K562 (cell line): ENCODE results near the gene IFITM2. TPM values are rescaled to one million over a fixed set of nuclear protein-coding genes. Genes with fewer than 3 reads are reported as not detected.

Experiments
- CBX1 ChIP-seq: sonication (generic); IDR thresholded peaks from 2 replicates; pipeline ENCODE4 v1.6.1; 2016; ENCODE audit warnings: antibody characterized with exemption, low read depth, mild to moderate bottlenecking
- CCAR2 ChIP-seq: fragments of 200-400 bp; formaldehyde crosslinking; IDR thresholded peaks from 2 replicates; pipeline ENCODE4 v1.6.1; 2017; ENCODE audit warnings: mild to moderate bottlenecking, low read depth, low read length
- CTCF ChIP-seq, 3 experiments: IDR thresholded peaks in 2 of 3; conservative IDR thresholded peaks in 1 of 3; 2 replicates each; pipeline ENCODE4 v1.5.1; 2011 to 2012; ENCODE audit warnings: low read length in 3 of 3, mild to moderate bottlenecking in 3 of 3, control low read depth in 2 of 3, improper control_type of control experiment in 1 of 3, inconsistent platforms in 1 of 3, low read depth in 1 of 3, mixed read lengths in 1 of 3, moderate library complexity in 1 of 3; ENCODE audit not compliant: insufficient read depth in 2 of 3
- DPF2 ChIP-seq: fragments of 450-650 bp; IDR thresholded peaks from 2 replicates; pipeline ENCODE4 v1.6.1; 2016
- KHSRP ChIP-seq: fragments of 450-650 bp; IDR thresholded peaks from 2 replicates; pipeline ENCODE4 v1.6.1; 2017
- RUNX1 ChIP-seq: sonication (generic); IDR thresholded peaks from 2 replicates; pipeline ENCODE4 v1.6.1; 2016; ENCODE audit warnings: antibody characterized with exemption, low read depth
- SLC30A9 ChIP-seq: fragments of 250-450 bp; sonication (Bioruptor Pico); IDR thresholded peaks from 2 replicates; pipeline ENCODE4 v1.8.0; 2022; ENCODE audit warnings: mild to moderate bottlenecking, moderate library complexity
- TCF3 ChIP-seq: sonication (generic); formaldehyde crosslinking; IDR thresholded peaks from 2 replicates; pipeline ENCODE4 v1.4.0; 2020; ENCODE audit warnings: mild to moderate bottlenecking, missing genetic modification reagents
- ZNF274 ChIP-seq: IDR thresholded peaks from 2 replicates; pipeline ENCODE4 v1.6.1; 2011; ENCODE audit warnings: low read depth, mild to moderate bottlenecking, low read length, moderate library complexity, borderline replicate concordance
- ZNF57 ChIP-seq: fragments of 450-650 bp; formaldehyde crosslinking; IDR thresholded peaks from 2 replicates; pipeline ENCODE4 v1.4.0; 2020; ENCODE audit warnings: mild to moderate bottlenecking, moderate library complexity
- polyA plus RNA-seq, 8 experiments: library from polyadenylated mRNA; depleted of rRNA in 4 of 8; stranded (reverse) in 5 of 8; unstranded in 3 of 8; fragments of >200 nt; fragmentation: Nextera tagmentation in 2 of 8; fragmentation: Illumina TruSeq in 1 of 8; extraction: Ambion mirVana in 2 of 8; extraction: Trizol in 1 of 8; gene quantifications; 2 replicates each; pipeline versions ENCODE4 v1.2.1 to v1.2.3, GENCODE V29; 2011 to 2014; ENCODE audit warnings: inconsistent platforms in 1 of 8, missing spikeins in 1 of 8
- total RNA-seq, 7 experiments: library from RNA; depleted of rRNA in 6 of 7; stranded (reverse); fragments of >200 nt in 6 of 7; fragmentation: Illumina TruSeq in 2 of 7; extraction: Trizol in 2 of 7; gene quantifications; 2 replicates each; pipeline versions ENCODE4 v1.2.1 to v1.2.3, GENCODE V29; 2011 to 2021; ENCODE audit warnings: low replicate concordance in 1 of 7
- TF ChIP-seq, protein P1 (sequence below), 2 experiments: IDR thresholded peaks; 2 replicates each; pipeline ENCODE4 v1.6.1; 2012; ENCODE audit warnings: improper control_type of control experiment in 2 of 2, low read depth in 2 of 2, low read length in 2 of 2, borderline replicate concordance in 1 of 2
- TF ChIP-seq, protein P2 (sequence below): fragments of 200-600 bp; sonication (generic); IDR thresholded peaks from one replicate; pipeline ENCODE4 v1.6.1; 2012; ENCODE audit warnings: mild to moderate bottlenecking, low read depth, low read length, inconsistent platforms

The IFITM2 gene
- total and polyA plus RNA-seq, 9 of the 15 experiments (the other 6 are each of a cell fraction or from before 2014, with no cell fraction given) = 52.8 to 4,872 (median 356) TPM

DNA sequence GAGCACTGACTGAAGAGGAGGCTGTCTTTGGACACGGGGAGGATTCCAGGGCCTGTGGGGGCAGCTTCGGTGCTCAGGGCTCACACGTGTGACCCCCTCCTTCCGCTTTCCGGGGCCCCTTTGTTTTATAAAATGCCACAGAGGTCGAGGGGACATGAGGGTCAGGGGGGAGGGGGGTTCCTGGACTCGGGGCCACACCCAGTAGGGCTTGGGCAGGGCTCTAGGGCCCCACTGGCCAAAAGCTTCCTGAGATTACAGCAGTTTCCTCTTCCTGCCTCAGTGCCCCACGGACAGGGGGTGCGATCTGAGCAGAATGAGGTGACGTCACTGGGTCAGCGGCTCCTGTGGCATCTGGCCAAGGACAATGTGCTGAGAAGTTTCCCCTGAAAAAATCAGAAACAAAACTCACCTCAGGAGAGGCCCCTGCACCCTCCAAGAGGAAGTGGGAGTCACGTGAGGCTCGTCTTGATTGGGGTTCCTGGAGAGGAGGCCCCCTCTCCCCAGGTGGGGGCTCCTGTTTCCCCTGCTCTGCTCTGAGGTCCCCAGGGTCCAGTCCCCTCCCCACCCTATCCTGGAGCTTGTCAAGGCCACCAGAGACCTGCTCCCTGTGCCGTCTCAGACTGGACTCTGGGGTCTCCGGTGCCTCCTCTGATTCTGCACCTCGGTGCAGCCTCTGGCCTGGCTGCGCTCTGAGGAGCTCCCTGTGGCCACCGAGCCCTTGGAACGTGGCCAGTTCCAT lies 19.4 kb downstream of the IFITM2 start (continued):
- TF ChIP-seq, protein P1, sequence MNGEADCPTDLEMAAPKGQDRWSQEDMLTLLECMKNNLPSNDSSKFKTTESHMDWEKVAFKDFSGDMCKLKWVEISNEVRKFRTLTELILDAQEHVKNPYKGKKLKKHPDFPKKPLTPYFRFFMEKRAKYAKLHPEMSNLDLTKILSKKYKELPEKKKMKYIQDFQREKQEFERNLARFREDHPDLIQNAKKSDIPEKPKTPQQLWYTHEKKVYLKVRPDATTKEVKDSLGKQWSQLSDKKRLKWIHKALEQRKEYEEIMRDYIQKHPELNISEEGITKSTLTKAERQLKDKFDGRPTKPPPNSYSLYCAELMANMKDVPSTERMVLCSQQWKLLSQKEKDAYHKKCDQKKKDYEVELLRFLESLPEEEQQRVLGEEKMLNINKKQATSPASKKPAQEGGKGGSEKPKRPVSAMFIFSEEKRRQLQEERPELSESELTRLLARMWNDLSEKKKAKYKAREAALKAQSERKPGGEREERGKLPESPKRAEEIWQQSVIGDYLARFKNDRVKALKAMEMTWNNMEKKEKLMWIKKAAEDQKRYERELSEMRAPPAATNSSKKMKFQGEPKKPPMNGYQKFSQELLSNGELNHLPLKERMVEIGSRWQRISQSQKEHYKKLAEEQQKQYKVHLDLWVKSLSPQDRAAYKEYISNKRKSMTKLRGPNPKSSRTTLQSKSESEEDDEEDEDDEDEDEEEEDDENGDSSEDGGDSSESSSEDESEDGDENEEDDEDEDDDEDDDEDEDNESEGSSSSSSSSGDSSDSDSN (IDR thresholded peaks at IDR 0.05; ENCODE audit: borderline replicate concordance in 1 of 2, low read depth in 2 of 2, low read length in 2 of 2) = 0 out of 4 replicates have a peak, but pooled peaks of 1 of the 2 experiments have one; percentile 43
- TF ChIP-seq ZNF57 (CRISPR knock-in tag) (no peak), CBX1 (no peak), ZNF274 (no peak), CTCF (IDR thresholded peaks at IDR 0.05 in 2 of 3, conservative IDR thresholded peaks at IDR 0.05 in 1 of 3; ENCODE audit: insufficient read depth in 2 of 3, low read depth in 1 of 3, low read length in 3 of 3) (no peak), RUNX1 (no peak), KHSRP (0 out of 2 replicates have a peak, but pooled peaks have one; percentile 10), DPF2 (0 out of 2 replicates have a peak, but pooled peaks have one; percentile 46), CCAR2 (no peak), TCF3 (CRISPR knock-in tag) (no peak), SLC30A9 (no peak)
- TF ChIP-seq, protein P2, sequence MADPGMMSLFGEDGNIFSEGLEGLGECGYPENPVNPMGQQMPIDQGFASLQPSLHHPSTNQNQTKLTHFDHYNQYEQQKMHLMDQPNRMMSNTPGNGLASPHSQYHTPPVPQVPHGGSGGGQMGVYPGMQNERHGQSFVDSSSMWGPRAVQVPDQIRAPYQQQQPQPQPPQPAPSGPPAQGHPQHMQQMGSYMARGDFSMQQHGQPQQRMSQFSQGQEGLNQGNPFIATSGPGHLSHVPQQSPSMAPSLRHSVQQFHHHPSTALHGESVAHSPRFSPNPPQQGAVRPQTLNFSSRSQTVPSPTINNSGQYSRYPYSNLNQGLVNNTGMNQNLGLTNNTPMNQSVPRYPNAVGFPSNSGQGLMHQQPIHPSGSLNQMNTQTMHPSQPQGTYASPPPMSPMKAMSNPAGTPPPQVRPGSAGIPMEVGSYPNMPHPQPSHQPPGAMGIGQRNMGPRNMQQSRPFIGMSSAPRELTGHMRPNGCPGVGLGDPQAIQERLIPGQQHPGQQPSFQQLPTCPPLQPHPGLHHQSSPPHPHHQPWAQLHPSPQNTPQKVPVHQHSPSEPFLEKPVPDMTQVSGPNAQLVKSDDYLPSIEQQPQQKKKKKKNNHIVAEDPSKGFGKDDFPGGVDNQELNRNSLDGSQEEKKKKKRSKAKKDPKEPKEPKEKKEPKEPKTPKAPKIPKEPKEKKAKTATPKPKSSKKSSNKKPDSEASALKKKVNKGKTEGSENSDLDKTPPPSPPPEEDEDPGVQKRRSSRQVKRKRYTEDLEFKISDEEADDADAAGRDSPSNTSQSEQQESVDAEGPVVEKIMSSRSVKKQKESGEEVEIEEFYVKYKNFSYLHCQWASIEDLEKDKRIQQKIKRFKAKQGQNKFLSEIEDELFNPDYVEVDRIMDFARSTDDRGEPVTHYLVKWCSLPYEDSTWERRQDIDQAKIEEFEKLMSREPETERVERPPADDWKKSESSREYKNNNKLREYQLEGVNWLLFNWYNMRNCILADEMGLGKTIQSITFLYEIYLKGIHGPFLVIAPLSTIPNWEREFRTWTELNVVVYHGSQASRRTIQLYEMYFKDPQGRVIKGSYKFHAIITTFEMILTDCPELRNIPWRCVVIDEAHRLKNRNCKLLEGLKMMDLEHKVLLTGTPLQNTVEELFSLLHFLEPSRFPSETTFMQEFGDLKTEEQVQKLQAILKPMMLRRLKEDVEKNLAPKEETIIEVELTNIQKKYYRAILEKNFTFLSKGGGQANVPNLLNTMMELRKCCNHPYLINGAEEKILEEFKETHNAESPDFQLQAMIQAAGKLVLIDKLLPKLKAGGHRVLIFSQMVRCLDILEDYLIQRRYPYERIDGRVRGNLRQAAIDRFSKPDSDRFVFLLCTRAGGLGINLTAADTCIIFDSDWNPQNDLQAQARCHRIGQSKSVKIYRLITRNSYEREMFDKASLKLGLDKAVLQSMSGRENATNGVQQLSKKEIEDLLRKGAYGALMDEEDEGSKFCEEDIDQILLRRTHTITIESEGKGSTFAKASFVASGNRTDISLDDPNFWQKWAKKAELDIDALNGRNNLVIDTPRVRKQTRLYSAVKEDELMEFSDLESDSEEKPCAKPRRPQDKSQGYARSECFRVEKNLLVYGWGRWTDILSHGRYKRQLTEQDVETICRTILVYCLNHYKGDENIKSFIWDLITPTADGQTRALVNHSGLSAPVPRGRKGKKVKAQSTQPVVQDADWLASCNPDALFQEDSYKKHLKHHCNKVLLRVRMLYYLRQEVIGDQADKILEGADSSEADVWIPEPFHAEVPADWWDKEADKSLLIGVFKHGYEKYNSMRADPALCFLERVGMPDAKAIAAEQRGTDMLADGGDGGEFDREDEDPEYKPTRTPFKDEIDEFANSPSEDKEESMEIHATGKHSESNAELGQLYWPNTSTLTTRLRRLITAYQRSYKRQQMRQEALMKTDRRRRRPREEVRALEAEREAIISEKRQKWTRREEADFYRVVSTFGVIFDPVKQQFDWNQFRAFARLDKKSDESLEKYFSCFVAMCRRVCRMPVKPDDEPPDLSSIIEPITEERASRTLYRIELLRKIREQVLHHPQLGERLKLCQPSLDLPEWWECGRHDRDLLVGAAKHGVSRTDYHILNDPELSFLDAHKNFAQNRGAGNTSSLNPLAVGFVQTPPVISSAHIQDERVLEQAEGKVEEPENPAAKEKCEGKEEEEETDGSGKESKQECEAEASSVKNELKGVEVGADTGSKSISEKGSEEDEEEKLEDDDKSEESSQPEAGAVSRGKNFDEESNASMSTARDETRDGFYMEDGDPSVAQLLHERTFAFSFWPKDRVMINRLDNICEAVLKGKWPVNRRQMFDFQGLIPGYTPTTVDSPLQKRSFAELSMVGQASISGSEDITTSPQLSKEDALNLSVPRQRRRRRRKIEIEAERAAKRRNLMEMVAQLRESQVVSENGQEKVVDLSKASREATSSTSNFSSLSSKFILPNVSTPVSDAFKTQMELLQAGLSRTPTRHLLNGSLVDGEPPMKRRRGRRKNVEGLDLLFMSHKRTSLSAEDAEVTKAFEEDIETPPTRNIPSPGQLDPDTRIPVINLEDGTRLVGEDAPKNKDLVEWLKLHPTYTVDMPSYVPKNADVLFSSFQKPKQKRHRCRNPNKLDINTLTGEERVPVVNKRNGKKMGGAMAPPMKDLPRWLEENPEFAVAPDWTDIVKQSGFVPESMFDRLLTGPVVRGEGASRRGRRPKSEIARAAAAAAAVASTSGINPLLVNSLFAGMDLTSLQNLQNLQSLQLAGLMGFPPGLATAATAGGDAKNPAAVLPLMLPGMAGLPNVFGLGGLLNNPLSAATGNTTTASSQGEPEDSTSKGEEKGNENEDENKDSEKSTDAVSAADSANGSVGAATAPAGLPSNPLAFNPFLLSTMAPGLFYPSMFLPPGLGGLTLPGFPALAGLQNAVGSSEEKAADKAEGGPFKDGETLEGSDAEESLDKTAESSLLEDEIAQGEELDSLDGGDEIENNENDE = no peak
